ENCODE results near the gene KLF16. TPM values are rescaled to one million over a fixed set of nuclear protein-coding genes. Genes with fewer than 3 reads are reported as not detected.

The KLF16 gene
- total and polyA plus RNA-seq, 3 donors from 2014 or later: 13.3 to 26.5 (median 14.7) TPM

DNA sequence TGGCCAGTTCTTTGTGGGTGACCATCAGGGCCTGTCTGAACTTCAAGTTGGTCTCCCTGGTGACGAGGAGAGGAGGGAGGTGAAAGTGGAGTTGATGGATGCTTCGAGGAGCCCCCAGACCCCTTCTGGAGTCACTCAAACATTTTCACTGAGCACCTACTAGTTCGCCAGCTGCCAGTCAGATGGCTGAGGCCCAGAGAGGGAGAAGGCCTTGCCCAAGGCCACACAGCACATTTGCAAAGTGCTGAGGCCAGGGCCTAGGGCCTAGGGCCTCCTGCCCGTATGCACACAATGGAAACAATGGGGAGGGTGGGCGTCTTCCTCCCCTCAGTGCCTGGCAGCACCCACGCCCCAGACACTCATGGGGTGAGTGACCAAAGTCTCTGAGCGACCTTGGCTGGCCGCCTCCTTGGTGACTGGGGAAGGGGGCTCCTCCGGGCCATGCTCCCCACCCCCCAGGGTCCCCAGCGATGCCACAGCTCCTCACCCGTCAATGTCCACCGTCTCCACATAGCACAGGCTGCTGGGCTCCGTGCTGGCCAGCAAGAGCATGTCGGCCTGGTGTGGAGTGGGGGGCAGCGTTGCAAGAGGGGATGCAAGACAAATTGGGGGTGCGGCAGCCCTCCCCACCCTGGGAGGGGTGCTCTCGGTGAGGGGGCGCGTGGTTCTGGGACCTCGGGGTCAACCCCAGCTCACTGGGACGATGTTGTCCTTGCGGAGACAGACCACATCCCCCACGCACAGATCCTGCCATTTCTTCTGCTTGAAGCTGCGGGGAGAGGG lies 57.8 kb downstream of the KLF16 start:
- no peak for TF ChIP-seq POLR2A (IDR thresholded peaks at IDR 0.05)
- no peak for TF ChIP-seq CTCF (IDR thresholded peaks at IDR 0.05)
- Histone ChIP-seq H3K4me3 (no peak overlapping the region), H3K4me1 (no peaks in the 10 kb centered on the region), H3K9me3 (no peaks in the 10 kb centered on the region), H3K36me3 (ENCODE audit: low read depth, missing control alignments) (no peaks in the 10 kb centered on the region), H3K27ac (no peak overlapping the region), H3K27me3 (no peaks in the 10 kb centered on the region)
- no peak for DNase-seq
- WGBS, 2 donors: 85 to 91% methylated on average over 13 to 22 of the region's 24 CpGs
- intact Hi-C loops (cut with DNase I; ENCODE audit: low total_unique reads): no loop called here

GRCh38 chr19:1804858-1805257 lies 58.5 kb downstream of the KLF16 start:
- TF ChIP-seq POLR2A (IDR thresholded peaks at IDR 0.05): no peak
- no peak for TF ChIP-seq CTCF (IDR thresholded peaks at IDR 0.05)
- 95 to 98% methylated on average over 6 of the region's 6 CpGs for whole genome bisulfite sequencing, 2 donors
- Histone ChIP-seq H3K4me3 (no peak overlapping the region), H3K4me1 (no peaks in the 10 kb centered on the region), H3K9me3 (no peaks in the 10 kb centered on the region), H3K27me3 (no peaks in the 10 kb centered on the region), H3K27ac (no peak overlapping the region), H3K36me3 (ENCODE audit: low read depth, missing control alignments) (no peaks in the 10 kb centered on the region)
- intact Hi-C loops (cut with DNase I; ENCODE audit: low total_unique reads): no loop called here
- DNase-seq: no peak

MicroRNAs within 50 kb of the gene (microRNA counts, 767-probe panel; counts per million panel counts)
- microRNA hsa-miR-1909-3p: 0 to 152 counts per million in 2 donors

Small RNAs within 50 kb of the gene (microRNA-seq; reads per million reads assigned to microRNA genes)
- 0.70 to 2.8 reads per million in 2 donors for gene MIR1909 (ENCODE audit: borderline number of aligned reads in 2 of 2, borderline replicate concordance in 1 of 2)

Other genes with a start within 250 kb of the KLF16 start
- 100 to 1,000 TPM; 330 to 423 TPM for gene TCF3, start 211.0 kb downstream of the KLF16 start, total RNA-seq
- gene TCF3, start 211.0 kb downstream of the KLF16 start, polyA plus RNA-seq (ENCODE audit: insufficient read depth, low read depth, low replicate concordance): 157 TPM
- gene ONECUT3, start 110.1 kb downstream of the KLF16 start, total RNA-seq: under 1 TPM; 0.25 to 0.39 TPM
- gene ONECUT3, start 110.1 kb downstream of the KLF16 start, polyA plus RNA-seq (ENCODE audit: insufficient read depth, low read depth, low replicate concordance): 0.13 TPM
- 10 to 100 TPM; 33.2 to 38.0 TPM for gene ATP8B3, start 51.3 kb downstream of the KLF16 start, total RNA-seq
- 84.2 TPM for gene ATP8B3, start 51.3 kb downstream of the KLF16 start, polyA plus RNA-seq (ENCODE audit: insufficient read depth, low read depth, low replicate concordance)
- gene REXO1, start 15.1 kb downstream of the KLF16 start, total RNA-seq: 100 to 1,000 TPM; 149 to 200 TPM
- gene REXO1, start 15.1 kb downstream of the KLF16 start, polyA plus RNA-seq (ENCODE audit: insufficient read depth, low read depth, low replicate concordance): 104 TPM
- gene ABHD17A, start 21.9 kb upstream of the KLF16 start, total RNA-seq: 100 to 1,000 TPM; 127 to 140 TPM
- 51.1 TPM for gene ABHD17A, start 21.9 kb upstream of the KLF16 start, polyA plus RNA-seq (ENCODE audit: insufficient read depth, low read depth, low replicate concordance)
- gene ADAT3, start 41.8 kb upstream of the KLF16 start, total RNA-seq: 10 to 100 TPM; 10.6 to 16.7 TPM
- 1.1 TPM for gene ADAT3, start 41.8 kb upstream of the KLF16 start, polyA plus RNA-seq (ENCODE audit: insufficient read depth, low read depth, low replicate concordance)
- 100 to 1,000 TPM in 1 of 2 donors, 10 to 100 TPM in 1; 80.1 to 108 TPM for gene SCAMP4, start 41.8 kb upstream of the KLF16 start, total RNA-seq
- 50.1 TPM for gene SCAMP4, start 41.8 kb upstream of the KLF16 start, polyA plus RNA-seq (ENCODE audit: insufficient read depth, low read depth, low replicate concordance)
- 100 to 1,000 TPM; 159 to 287 TPM for gene CSNK1G2, start 77.6 kb upstream of the KLF16 start, total RNA-seq
- gene CSNK1G2, start 77.6 kb upstream of the KLF16 start, polyA plus RNA-seq (ENCODE audit: insufficient read depth, low read depth, low replicate concordance): 178 TPM
- 100 to 1,000 TPM in 1 of 2 donors, 10 to 100 TPM in 1; 61.1 to 117 TPM for gene BTBD2, start 152.1 kb upstream of the KLF16 start, total RNA-seq
- gene BTBD2, start 152.1 kb upstream of the KLF16 start, polyA plus RNA-seq (ENCODE audit: insufficient read depth, low read depth, low replicate concordance): 43.2 TPM
- gene MKNK2, start 187.7 kb upstream of the KLF16 start, total RNA-seq: 100 to 1,000 TPM in 1 of 2 donors, 10 to 100 TPM in 1; 93.0 to 103 TPM
- 76.5 TPM for gene MKNK2, start 187.7 kb upstream of the KLF16 start, polyA plus RNA-seq (ENCODE audit: insufficient read depth, low read depth, low replicate concordance)
- 10 to 100 TPM; 22.8 to 31.6 TPM for gene MOB3A, start 232.7 kb upstream of the KLF16 start, total RNA-seq
- 17.8 TPM for gene MOB3A, start 232.7 kb upstream of the KLF16 start, polyA plus RNA-seq (ENCODE audit: insufficient read depth, low read depth, low replicate concordance)
- gene IZUMO4, start 233.3 kb upstream of the KLF16 start, total RNA-seq: 100 to 1,000 TPM; 208 to 276 TPM
- 796 TPM for gene IZUMO4, start 233.3 kb upstream of the KLF16 start, polyA plus RNA-seq (ENCODE audit: insufficient read depth, low read depth, low replicate concordance)

Data from testis (tissue), 3 donors.